Trophoblast cell (in vitro differentiated cells and primary cell): ENCODE data around the gene ITGA3.

ENCODE experiments used
- DNase-seq, 2 donors: peaks; one replicate each; pipeline ENCODE4 v3.0.0-alpha.2; 2016
- H2AFZ ChIP-seq: 2 replicates; pipeline ENCODE4 v1.6.1; 2013; ENCODE audit warnings: low read length, moderate library complexity, mild to moderate bottlenecking; ENCODE audit not compliant: insufficient read depth, poor library complexity
- H2AK5ac ChIP-seq: 2 replicates; pipeline ENCODE4 v1.6.1; 2013; ENCODE audit warnings: mild to moderate bottlenecking, low read length
- H2BK120ac ChIP-seq: 2 replicates; pipeline ENCODE4 v1.6.1; 2013; ENCODE audit warnings: low read length, mild to moderate bottlenecking, moderate library complexity; ENCODE audit not compliant: insufficient read depth, poor library complexity
- H2BK12ac ChIP-seq: 2 replicates; pipeline ENCODE4 v1.6.1; 2013; ENCODE audit warnings: mild to moderate bottlenecking, low read length, moderate library complexity
- H2BK5ac ChIP-seq: 2 replicates; pipeline ENCODE4 v1.6.1; 2013; ENCODE audit warnings: low read length, low read depth, moderate library complexity, mild to moderate bottlenecking; ENCODE audit not compliant: poor library complexity
- H3K14ac ChIP-seq: 2 replicates; pipeline ENCODE4 v1.6.1; 2013; ENCODE audit warnings: mild to moderate bottlenecking, low read length
- H3K18ac ChIP-seq: 2 replicates; pipeline ENCODE4 v1.6.1; 2013; ENCODE audit warnings: mild to moderate bottlenecking, low read length
- H3K23ac ChIP-seq: 2 replicates; pipeline ENCODE4 v1.6.1; 2013; ENCODE audit warnings: low read length
- H3K27ac ChIP-seq: 2 replicates; pipeline ENCODE4 v1.5.1; 2013; ENCODE audit warnings: low read depth, mild to moderate bottlenecking, inconsistent platforms, low read length, moderate library complexity
- H3K27me3 ChIP-seq: 2 replicates; pipeline ENCODE4 v1.6.1; 2013; ENCODE audit warnings: inconsistent platforms, mild to moderate bottlenecking, low read length, moderate library complexity; ENCODE audit not compliant: insufficient read depth
- H3K36me3 ChIP-seq, 2 experiments: 1 replicate in 1 of 2; 2 replicates in 1 of 2; pipeline ENCODE4 v1.6.1; 2013; ENCODE audit warnings: low read length in 2 of 2, mild to moderate bottlenecking in 2 of 2, moderate library complexity in 1 of 2; ENCODE audit not compliant: insufficient read depth in 2 of 2, control insufficient read depth in 1 of 2
- H3K4ac ChIP-seq: 2 replicates; pipeline ENCODE4 v1.6.1; 2013; ENCODE audit warnings: low read depth, mild to moderate bottlenecking, low read length, moderate library complexity
- H3K4me1 ChIP-seq, 2 experiments: 1 replicate in 1 of 2; 2 replicates in 1 of 2; pipeline ENCODE4 v1.6.1; 2013; ENCODE audit warnings: low read length in 2 of 2, mild to moderate bottlenecking in 2 of 2, moderate library complexity in 1 of 2; ENCODE audit not compliant: insufficient read depth in 2 of 2, control insufficient read depth in 1 of 2
- H3K4me2 ChIP-seq: 2 replicates; pipeline ENCODE4 v1.6.1; 2013; ENCODE audit warnings: inconsistent platforms, mild to moderate bottlenecking, low read length, moderate library complexity
- H3K4me3 ChIP-seq: 2 replicates; pipeline ENCODE4 v1.5.1; 2013; ENCODE audit warnings: mild to moderate bottlenecking, low read depth, low read length, inconsistent platforms
- H3K79me1 ChIP-seq: one replicate; pipeline ENCODE4 v1.6.1; 2013; ENCODE audit warnings: low read length
- H3K79me2 ChIP-seq: 2 replicates; pipeline ENCODE4 v1.6.1; 2013; ENCODE audit warnings: low read length, mild to moderate bottlenecking; ENCODE audit not compliant: control insufficient read depth, insufficient read depth, poor library complexity
- H3K9ac ChIP-seq: 2 replicates; pipeline ENCODE4 v1.6.1; 2013; ENCODE audit warnings: mild to moderate bottlenecking, low read length
- H3K9me3 ChIP-seq: 2 replicates; pipeline ENCODE4 v1.6.1; 2013; ENCODE audit warnings: low read depth, mild to moderate bottlenecking, control low read depth, inconsistent platforms, low read length; ENCODE audit not compliant: insufficient read depth
- H4K12ac ChIP-seq: 2 replicates; pipeline ENCODE4 v1.6.1; 2013; ENCODE audit warnings: low read depth, mild to moderate bottlenecking, low read length, moderate library complexity
- H4K8ac ChIP-seq: 2 replicates; pipeline ENCODE4 v1.6.1; 2013; ENCODE audit warnings: low read depth, mild to moderate bottlenecking, low read length, moderate library complexity
- H4K91ac ChIP-seq: one replicate; pipeline ENCODE4 v1.6.1; 2013; ENCODE audit warnings: low read depth, mild to moderate bottlenecking, low read length, moderate library complexity
- WGBS: extraction: QIAGEN DNeasy Blood & Tissue Kit; methylation state at CpG from one replicate; pipeline ENCODE4 v1.1.7; 2013; ENCODE audit warnings: missing lambda C conversion rate; ENCODE audit not compliant: insufficient read length, insufficient coverage; ENCODE audit errors: extremely low coverage; 5-methylcytosine and 5-hydroxymethylcytosine counted together

Gene ITGA3

DNA sequence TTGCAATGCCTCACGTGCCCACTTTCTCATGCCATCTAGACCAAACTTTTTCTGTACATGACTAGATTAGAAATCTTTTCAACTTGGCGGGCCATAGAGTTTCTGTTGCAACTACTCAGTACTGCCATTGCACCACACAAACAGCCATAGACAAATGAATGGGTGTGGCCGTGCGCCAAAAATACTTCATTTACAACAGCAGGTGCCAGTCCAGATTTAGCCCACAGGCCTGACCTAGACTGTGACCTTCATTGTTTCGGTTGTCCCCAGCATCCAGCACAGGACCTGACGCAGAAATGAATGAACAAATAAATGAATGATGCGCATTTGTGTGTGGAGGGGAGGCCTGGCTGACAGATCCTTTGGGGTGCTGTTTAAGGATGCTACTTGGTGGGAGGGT, 24.9 kb downstream of the ITGA3 start:
- H2AK5ac ChIP-seq = no peak overlapping the region
- H4K8ac ChIP-seq = no peak overlapping the region
- no peak overlapping the region for H2BK12ac ChIP-seq
- H3K9me3 ChIP-seq = no peaks in the 10 kb centered on the region
- no peak overlapping the region for H3K9ac ChIP-seq
- H3K4ac ChIP-seq = no peak overlapping the region
- no peak overlapping the region for H2BK120ac ChIP-seq
- H3K4me3 ChIP-seq = no peak overlapping the region
- H2AFZ ChIP-seq = no peak overlapping the region
- peaks cover 52 to 59% of the 10 kb centered on the region in 2 experiments for H3K36me3 ChIP-seq
- H4K91ac ChIP-seq = no peak overlapping the region
- no peak overlapping the region for H3K14ac ChIP-seq
- H3K23ac ChIP-seq = no peak overlapping the region
- H2BK5ac ChIP-seq = no peak overlapping the region
- no peaks in the 10 kb centered on the region for H3K79me2 ChIP-seq
- no peaks in the 10 kb centered on the region for H3K79me1 ChIP-seq
- H3K4me2 ChIP-seq = no peak overlapping the region
- no peak overlapping the region for H3K18ac ChIP-seq
- H3K27me3 ChIP-seq = no peaks in the 10 kb centered on the region
- H3K27ac ChIP-seq = no peak overlapping the region
- no peaks in the 10 kb centered on the region for H3K4me1 ChIP-seq
- no peak overlapping the region for H4K12ac ChIP-seq
- no peak for DNase-seq
- no CpG with 5 or more reads among the region's 7 CpGs for WGBS

DNA sequence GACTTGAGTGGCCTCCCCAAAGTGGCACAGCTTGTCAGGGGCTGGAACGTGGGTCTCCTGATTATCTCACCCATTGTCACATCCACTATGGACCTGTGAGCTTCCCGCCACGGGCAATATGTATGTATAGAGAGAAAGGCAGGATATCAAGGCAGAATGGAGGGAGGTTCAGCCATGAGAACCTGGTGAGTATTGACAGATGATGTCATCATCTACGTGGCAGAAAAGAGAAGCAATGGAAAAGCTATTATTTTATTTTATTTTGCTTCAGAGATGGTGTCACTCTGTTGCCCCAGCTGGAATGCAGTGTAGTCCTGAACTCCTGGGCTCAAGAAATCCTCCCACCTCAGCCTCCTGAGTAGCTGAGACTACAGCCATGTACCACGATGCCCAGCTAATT, 25.8 kb downstream of the ITGA3 start:
- Histone ChIP-seq H2BK120ac (no peak overlapping the region), H3K23ac (no peak overlapping the region), H3K4me3 (no peak overlapping the region), H3K79me2 (no peaks in the 10 kb centered on the region), H3K18ac (no peak overlapping the region), H4K91ac (no peak overlapping the region), H3K27ac (no peak overlapping the region), H3K27me3 (no peaks in the 10 kb centered on the region), H4K8ac (no peak overlapping the region), H3K4ac (no peak overlapping the region), H3K9ac (no peak overlapping the region), H3K4me2 (no peak overlapping the region), H3K79me1 (no peaks in the 10 kb centered on the region), H2BK12ac (no peak overlapping the region), H2AK5ac (no peak overlapping the region), H3K9me3 (no peaks in the 10 kb centered on the region), H3K4me1 (no peaks in the 10 kb centered on the region), H3K14ac (no peak overlapping the region), H2AFZ (no peak overlapping the region), H2BK5ac (no peak overlapping the region), H3K36me3 (peaks cover 44 to 52% of the 10 kb centered on the region in 2 experiments), H4K12ac (no peak overlapping the region)
- DNase-seq = no peak
- no CpG with 5 or more reads among the region's 5 CpGs for WGBS

DNA sequence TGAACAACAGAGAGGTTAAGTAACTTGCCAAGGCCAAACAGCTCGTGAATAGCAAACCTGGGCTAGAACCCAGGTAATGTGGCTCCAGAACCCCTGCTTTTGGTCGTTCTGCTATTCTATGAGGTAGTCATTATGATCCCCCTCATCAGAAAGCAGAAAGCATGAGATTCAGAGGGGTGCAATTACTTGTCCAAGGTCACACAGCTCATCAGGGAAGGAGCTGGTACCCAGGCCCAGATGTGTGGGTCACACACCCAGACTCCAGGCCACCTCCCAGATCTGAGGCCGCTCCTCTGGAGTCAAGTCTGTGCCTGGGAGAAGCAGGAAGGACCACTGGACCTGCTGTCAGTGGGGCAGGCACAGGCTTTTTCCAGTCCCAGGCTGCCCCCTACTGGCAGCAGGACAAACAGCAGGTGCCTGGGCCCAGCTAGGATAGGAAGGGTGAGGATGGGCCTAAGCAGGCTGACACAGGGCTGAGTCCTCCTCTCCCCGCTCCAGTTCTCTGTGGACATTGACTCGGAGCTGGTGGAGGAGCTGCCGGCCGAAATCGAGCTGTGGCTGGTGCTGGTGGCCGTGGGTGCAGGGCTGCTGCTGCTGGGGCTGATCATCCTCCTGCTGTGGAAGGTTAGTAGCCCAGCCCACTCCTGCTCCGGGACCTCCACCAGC, 31.5 kb downstream of the ITGA3 start:
- H2AFZ ChIP-seq = no peak overlapping the region
- no peaks in the 10 kb centered on the region for H3K79me1 ChIP-seq
- H4K8ac ChIP-seq = no peak overlapping the region
- no peaks in the 10 kb centered on the region for H3K27me3 ChIP-seq
- H3K27ac ChIP-seq = no peak overlapping the region
- H4K91ac ChIP-seq = no peak overlapping the region
- H3K23ac ChIP-seq = no peak overlapping the region
- no peaks in the 10 kb centered on the region for H3K79me2 ChIP-seq
- peak; percentile 59 to 84 for DNase-seq
- H3K4me3 ChIP-seq = no peak overlapping the region
- no peak overlapping the region for H4K12ac ChIP-seq
- H3K4ac ChIP-seq = no peak overlapping the region
- no peak overlapping the region for H3K4me2 ChIP-seq
- WGBS = no CpG with 5 or more reads among the region's 10 CpGs
- no peak overlapping the region for H3K18ac ChIP-seq
- no peak overlapping the region for H3K9ac ChIP-seq
- H3K14ac ChIP-seq = no peak overlapping the region
- H3K9me3 ChIP-seq = no peaks in the 10 kb centered on the region
- H3K4me1 ChIP-seq = no peaks in the 10 kb centered on the region
- no peak overlapping the region for H2BK5ac ChIP-seq
- no peak overlapping the region for H2BK120ac ChIP-seq
- H2AK5ac ChIP-seq = no peak overlapping the region
- H2BK12ac ChIP-seq = no peak overlapping the region
- H3K36me3 ChIP-seq = peaks cover 28 to 31% of the 10 kb centered on the region in 2 experiments

DNA sequence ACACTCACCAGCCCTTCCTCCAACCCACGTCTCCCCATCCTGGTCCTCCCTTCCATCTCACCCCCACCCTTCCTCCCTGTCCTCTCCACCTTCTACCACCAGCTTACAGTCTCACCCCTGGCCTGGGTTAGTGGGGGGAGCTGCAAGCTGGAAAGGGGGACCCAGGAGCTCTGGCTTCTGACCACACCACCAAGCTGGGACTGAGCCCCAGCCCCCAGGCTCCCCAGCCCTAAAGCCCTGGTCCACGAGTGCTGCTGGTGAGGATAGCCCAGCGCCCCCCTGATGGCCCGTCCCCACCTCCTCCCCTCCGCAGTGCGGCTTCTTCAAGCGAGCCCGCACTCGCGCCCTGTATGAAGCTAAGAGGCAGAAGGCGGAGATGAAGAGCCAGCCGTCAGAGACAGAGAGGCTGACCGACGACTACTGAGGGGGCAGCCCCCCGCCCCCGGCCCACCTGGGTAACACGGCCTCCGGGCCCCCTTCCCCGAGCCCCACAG, 32.0 kb downstream of the ITGA3 start:
- Histone ChIP-seq H3K23ac (no peak overlapping the region), H3K9ac (no peak overlapping the region), H4K8ac (no peak overlapping the region), H3K14ac (no peak overlapping the region), H2AFZ (no peak overlapping the region), H3K79me2 (no peaks in the 10 kb centered on the region), H4K91ac (no peak overlapping the region), H2BK5ac (no peak overlapping the region), H2BK120ac (no peak overlapping the region), H3K9me3 (no peaks in the 10 kb centered on the region), H3K18ac (no peak overlapping the region), H3K4me3 (no peak overlapping the region), H4K12ac (no peak overlapping the region), H2BK12ac (no peak overlapping the region), H3K4ac (no peak overlapping the region), H3K4me1 (no peaks in the 10 kb centered on the region), H3K27me3 (no peaks in the 10 kb centered on the region), H3K27ac (no peak overlapping the region), H3K4me2 (no peak overlapping the region), H2AK5ac (no peak overlapping the region), H3K36me3 (peaks cover 28 to 31% of the 10 kb centered on the region in 2 experiments), H3K79me1 (no peaks in the 10 kb centered on the region)
- DNase-seq = no peak
- no CpG with 5 or more reads among the region's 19 CpGs for WGBS
